Stimulated activated naive CD4-positive, alpha-beta T cell treated with Interleukin-2 at 50 U/mL for 16 hours (primary cell): ENCODE data around the gene RRP1.

Source experiments
- DNase-seq: peaks from one replicate; lab custom pipeline; 2025; lab: John Stamatoyannopoulos, UW

The RRP1 gene

DNA sequence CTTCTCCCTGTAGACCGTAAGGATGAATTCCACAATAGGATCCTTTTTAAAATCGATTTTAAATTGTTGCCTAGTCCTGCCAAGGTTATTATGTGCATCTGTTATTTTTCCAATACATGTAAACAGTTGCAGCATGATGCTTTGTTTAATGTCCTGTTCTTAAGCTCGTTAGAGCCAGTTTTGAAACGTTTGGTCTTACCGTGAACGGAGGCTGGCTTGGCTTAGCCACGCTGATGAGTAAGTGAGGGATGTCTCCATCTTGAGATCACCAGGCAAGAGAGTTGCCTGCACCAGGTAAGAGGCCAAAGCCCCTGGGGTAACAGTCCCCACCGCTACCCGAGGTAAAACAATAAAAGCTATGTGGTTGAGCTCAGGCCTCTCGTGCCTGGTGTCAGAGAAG, 30.6 kb upstream of the RRP1 start:
- no peak for DNase-seq

DNA sequence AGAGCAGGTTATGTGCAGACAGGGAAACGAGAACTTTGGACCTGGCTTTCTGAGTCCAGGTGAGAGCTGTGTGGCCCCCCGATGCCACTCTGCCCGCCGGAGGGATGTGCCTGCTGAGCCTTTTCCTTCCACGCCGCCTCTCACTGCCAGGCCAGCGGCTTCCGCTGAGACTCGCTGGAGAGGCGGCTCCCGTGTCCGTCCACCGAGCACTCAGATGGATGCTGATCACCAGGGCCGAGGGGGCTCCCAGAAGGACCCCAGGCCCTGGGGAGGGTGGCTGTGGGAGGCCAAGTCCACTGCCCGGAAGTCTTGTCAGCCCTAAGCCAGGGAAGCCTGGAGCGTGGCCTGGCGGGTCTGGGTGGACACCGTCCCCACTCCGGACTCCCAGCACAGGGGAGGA, 29.7 kb upstream of the RRP1 start:
- no peak for DNase-seq

GRCh38 chr21:43760391-43760958, 28.9 kb upstream of the RRP1 start:
- DNase-seq: no peak

GRCh38 chr21:43761886-43762285, 27.5 kb upstream of the RRP1 start:
- DNase-seq: no peak

GRCh38 chr21:43762303-43763128, 26.9 kb upstream of the RRP1 start:
- no peak for DNase-seq

DNA sequence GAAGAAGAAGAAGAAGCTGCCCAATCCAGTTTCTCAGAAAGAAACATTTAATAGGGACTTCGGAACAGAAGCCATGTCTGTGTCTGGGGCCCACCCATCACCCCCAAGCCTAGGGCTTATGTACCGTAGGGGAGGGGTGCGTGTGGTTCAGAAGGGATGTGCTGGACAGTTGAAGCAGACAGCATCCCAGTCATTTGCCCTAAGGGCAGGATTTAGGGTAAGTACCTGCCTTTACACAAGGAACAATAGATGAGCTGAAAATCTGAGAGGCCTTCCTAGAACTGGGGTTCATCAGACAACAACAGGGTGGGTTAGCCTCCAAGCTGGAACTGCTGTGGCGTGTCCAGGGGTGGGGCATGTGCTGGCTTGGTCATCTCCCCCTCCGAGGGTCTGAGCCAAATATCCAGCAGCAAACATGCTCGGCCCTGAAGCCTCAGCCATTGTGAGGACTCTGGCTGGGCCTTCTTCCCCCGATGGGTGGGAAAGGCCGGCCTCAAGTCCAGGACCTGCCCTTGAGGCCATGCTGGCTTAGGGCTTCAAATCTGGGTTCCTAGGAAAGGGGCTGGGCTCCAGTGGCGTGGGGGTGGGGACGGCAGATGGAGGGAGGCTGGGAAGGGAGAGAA, 25.4 kb upstream of the RRP1 start:
- no peak for DNase-seq

DNA sequence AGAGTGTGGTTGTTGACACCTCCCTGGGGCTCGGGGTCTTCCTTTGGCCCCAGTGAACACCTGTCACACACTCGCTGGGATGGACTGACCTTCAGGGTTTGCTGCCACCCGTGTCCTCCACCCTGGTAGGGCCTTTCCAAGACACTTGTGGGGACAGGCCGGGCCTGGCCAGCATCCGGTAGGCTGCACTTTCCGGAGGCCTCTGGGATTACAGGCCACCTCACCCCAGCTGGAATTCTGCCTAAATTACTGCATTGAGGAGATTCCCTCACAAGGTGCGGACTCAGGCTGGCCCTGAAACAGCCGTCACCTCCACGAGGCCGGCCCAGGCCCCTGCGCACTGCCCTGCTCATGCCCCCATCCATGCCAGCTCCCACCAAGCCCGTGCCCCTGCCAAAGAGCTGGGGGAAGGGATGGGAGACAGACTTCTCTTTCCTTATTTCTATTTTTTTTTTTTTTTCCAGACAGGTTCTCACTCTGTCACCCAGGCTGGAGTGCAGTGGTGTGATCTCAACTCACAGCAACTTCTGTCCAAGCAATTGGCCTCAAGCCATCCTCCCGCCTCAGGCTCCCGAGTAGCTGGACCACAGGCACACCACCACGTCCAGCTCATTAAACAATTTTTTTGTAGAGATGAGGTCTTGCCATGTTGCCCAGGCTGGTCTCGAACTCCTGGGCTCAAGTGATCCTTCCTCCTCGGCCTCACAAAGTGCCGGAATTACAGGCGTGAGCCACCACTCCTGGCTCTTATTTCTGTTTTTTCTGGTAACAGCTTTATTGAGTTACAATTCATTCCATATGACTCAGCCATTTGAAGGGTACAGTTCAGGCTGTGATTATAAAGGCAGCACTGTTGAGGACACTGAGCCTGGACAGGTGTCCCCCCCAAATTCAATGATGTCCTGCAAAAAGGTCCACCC, 24.5 kb upstream of the RRP1 start:
- no peak for DNase-seq

- no peak for DNase-seq
Measured at GRCh38 chr21:43766734-43767497, 22.5 kb upstream of the RRP1 start.

GRCh38 chr21:43767498-43767983, 21.8 kb upstream of the RRP1 start:
- DNase-seq: no peak

- DNase-seq: no peak
Measured at GRCh38 chr21:43767984-43768867, 21.2 kb upstream of the RRP1 start.

- DNase-seq: no peak
Measured at GRCh38 chr21:43768868-43769167, 20.6 kb upstream of the RRP1 start.

- no peak for DNase-seq
Measured at GRCh38 chr21:43769325-43769958, 19.9 kb upstream of the RRP1 start.

- DNase-seq: no peak
Measured at GRCh38 chr21:43770066-43770655, 19.2 kb upstream of the RRP1 start.

- no peak for DNase-seq
Measured at GRCh38 chr21:43771199-43771675, 18.1 kb upstream of the RRP1 start.

- DNase-seq: no peak
Measured at GRCh38 chr21:43771698-43772424, 17.5 kb upstream of the RRP1 start.

DNA sequence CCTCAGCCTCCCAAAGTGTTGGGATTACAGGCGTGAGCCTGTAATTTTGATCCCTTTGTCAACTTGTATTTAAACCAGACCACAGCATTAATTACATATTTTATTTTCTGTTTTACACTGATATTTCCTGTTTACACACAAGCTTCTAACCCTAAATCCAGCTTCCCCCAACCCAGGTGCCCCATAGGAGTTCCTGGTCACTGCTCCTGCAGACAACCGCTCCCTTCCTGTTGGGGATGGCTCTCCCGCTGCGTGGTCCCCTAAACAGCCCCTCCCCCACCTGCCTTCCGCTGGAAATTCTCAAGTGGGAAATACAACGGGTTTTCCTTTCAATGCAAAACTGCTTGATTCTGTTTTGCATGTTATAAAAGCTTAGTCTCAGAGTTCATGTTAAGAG, 17.0 kb upstream of the RRP1 start:
- no peak for DNase-seq

GRCh38 chr21:43774163-43774562, 15.2 kb upstream of the RRP1 start:
- DNase-seq: no peak

- DNase-seq: no peak
Measured at GRCh38 chr21:43775190-43775589, 14.2 kb upstream of the RRP1 start.
